Measurements from ENCODE around the gene PRKCB.

PRKCB gene

DNA sequence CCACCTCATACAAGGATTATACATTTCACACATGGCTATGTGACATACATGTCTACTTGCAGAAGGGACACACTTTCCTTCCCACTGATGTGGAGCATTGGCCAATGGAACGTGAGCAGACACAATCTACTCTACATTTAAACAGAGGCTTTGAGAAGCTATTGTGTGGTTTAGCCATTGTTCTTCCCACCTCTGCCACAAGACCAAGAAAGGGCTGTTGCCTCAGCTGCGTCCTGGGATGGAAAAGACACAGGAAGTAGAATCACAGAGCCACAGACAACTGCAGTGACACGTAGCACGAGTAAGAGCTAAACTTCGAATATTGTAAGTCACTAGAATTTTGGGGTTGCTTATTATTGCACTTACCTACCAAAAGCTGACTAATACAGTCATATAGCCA lies 33.3 kb downstream of the PRKCB start:
- peak overlapping the region; percentile 86 for H3K27ac Mint-ChIP-seq
- H3K9me3 Mint-ChIP-seq: no peaks in the 10 kb centered on the region
- H3K36me3 Mint-ChIP-seq: peaks cover 31% of the 10 kb centered on the region
- H3K4me1 Mint-ChIP-seq: peaks cover 82% of the 10 kb centered on the region
- no peak for ATAC-seq
- no peaks in the 10 kb centered on the region for H3K27me3 Mint-ChIP-seq
- no peak overlapping the region for H3K4me3 Mint-ChIP-seq

DNA sequence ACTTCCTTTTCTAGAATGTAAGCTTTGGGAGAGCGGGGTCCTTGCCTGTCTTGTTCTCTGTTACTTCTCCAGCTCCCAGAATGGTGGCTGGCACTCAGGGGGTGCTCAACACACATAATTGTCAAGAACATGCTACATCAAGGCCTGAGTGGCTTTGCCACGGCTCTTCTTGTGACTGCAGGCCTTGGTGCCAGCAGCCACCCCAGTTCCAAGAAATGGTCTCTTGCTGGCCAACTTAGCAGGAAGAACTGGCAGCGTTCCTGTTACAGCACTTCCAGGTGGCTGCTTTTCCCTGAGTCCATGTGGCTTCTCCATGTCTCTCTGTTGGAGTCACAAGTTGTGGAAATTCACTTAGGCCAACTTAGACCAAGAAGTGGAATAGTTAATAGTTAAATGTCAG lies 36.1 kb downstream of the PRKCB start:
- Mint-ChIP-seq H3K36me3 (peaks cover 29% of the 10 kb centered on the region), H3K4me1 (peaks cover 76% of the 10 kb centered on the region), H3K27me3 (no peaks in the 10 kb centered on the region), H3K9me3 (no peaks in the 10 kb centered on the region), H3K4me3 (no peak overlapping the region), H3K27ac (peak overlapping the region; percentile 77)
- ATAC-seq: no peak

DNA sequence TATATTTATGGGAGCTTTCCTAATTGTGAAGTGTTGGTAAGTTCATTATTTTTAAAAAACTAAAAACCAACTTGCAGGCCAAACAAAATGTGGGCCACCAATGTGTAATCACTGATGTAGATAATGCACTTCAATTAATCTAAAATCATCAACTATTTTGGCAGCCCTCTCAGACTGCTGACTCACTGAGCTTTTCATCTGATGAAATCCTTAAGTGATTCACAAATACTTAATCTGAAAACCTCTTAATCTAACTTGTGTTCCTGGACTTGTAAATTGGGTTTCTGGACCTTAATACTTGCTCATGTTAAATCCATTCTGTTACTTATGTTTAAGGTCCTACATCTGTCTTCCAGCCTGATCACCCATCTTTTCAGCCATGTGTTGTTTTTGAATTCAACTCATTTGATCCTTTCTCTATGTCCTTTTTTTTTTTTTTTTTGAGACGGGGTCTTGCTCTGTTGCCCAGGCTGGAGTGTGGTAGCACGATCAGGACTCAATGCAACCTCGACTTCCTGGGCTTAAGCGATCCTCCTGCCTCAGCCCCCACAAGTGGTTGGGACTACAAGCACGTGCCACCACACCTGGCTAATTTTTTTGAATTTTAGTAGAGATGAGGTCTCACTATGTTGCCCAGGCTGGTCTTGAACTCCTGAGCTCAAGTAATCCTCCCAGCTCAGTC lies 39.0 kb downstream of the PRKCB start:
- Mint-ChIP-seq H3K9me3 (no peaks in the 10 kb centered on the region), H3K27me3 (no peaks in the 10 kb centered on the region), H3K36me3 (peaks cover 35% of the 10 kb centered on the region), H3K27ac (peak overlapping the region; percentile 63), H3K4me1 (peaks cover 78% of the 10 kb centered on the region), H3K4me3 (no peak overlapping the region)
- no peak for ATAC-seq

DNA sequence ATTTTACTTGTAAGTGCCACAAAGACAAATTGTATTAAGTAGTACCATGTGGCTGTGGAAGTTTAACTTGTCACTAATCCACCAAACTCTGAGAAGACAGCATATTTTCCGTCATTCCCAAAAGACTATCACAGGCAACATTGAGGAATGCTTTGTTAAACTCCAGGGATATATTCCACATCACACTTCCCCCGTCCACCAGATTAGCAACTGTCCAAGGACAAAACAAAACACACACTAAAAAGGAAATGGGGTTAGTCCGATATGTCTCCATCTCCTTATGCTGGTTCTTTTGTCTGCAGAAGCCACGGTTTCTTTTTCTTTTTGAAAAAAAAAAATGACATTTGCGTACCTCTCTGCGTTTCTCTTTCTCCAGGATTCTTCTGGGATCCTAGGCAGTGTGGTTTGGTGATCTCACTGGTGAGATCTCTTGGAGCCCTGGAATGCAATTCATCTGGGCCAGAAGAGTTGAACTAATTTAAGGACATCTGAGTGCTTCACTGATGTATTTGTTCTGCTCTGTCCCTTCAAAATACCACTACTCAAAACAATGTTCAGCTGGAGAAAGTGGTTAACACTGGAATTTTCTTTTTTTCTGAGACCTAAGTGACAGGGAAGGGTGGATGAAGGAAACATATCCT lies 40.6 kb downstream of the PRKCB start:
- peaks cover 26% of the 10 kb centered on the region for H3K36me3 Mint-ChIP-seq
- H3K4me1 Mint-ChIP-seq: peaks cover 84% of the 10 kb centered on the region
- no peaks in the 10 kb centered on the region for H3K9me3 Mint-ChIP-seq
- no peak overlapping the region for H3K4me3 Mint-ChIP-seq
- ATAC-seq: no peak
- H3K27ac Mint-ChIP-seq: peak overlapping the region; percentile 83
- H3K27me3 Mint-ChIP-seq: no peaks in the 10 kb centered on the region

DNA sequence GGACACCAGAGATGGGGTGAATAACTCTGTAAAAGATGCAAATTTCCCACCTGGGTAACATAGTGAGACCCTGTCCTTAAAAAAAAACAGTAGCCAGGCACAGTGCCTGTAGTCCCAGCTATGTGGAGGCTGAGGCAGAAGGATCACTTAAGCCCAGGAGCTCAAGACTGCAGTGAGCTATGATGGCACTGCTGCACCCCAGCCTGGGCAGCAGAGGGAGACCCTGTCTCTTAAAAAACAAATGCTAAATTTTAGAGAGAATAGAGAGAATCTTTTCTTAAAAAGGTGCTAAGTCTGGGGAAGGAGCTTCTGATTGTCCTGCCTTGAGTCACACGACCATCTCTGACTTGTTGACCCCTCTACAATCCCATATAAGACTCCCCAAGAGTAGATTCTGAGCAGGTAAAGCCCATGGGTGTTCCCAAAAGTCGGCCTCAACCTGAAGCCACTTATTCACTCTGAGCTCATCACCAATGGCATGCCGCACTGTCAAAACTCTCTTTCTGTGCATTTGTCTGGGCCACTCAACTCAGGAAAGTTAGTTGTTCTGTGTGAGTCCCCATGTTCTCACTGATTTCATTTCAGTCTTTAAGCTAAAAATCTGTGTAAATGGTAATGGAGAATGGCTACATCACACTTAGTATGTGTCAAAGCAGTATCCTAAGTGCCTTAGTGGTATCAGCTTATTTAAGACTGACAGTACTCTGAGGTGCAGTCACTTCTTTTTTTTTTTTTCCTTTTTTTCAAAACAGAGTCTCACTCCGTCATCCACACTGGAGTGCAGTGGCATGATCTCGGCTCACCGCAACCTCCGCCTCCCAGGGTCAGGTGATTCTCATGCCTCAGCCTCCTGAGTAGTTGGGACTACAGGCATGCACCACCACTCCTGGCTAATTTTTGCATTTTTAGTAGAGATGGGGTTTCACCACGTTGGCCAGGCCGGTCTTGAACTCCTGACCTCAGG lies 41.6 kb downstream of the PRKCB start:
- ATAC-seq: peak; percentile 67
- Mint-ChIP-seq H3K4me1 (peaks cover 84% of the 10 kb centered on the region), H3K27ac (peak overlapping the region; percentile 83), H3K36me3 (peaks cover 19% of the 10 kb centered on the region), H3K9me3 (no peaks in the 10 kb centered on the region), H3K27me3 (no peaks in the 10 kb centered on the region), H3K4me3 (peak overlapping the region; percentile 26)

DNA sequence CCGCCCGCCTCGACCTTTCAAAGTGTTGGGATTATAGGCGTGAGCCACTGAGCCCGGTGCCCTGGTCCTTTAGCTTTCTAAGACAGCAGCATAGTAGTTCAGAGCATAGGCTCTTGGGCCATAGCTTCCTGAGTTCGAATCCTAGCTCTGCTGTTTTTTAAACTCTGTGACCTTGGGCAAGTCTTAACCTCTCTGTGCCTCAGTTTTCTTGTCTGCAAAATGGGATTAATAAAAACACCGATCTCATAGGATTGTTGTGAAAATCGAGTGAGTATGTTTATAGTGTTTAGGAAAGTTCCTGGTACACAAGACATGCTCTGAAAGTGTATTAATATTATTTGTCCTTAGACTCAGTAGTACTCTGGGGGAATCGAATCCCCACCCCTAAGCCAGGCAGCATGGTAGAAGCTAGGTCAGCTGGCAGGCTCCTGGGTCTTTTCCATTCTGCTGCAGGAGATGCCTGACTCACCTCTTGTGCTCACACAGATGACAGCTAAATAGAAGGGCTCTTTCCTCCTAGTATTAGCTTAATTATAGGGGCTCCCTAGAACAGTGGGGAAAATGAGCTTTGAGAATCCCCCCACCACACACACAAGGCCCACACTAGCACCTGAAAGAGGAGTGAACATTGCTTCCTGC lies 44.1 kb downstream of the PRKCB start:
- Mint-ChIP-seq H3K36me3 (peaks cover 34% of the 10 kb centered on the region), H3K27me3 (no peaks in the 10 kb centered on the region), H3K4me3 (no peak overlapping the region), H3K4me1 (peaks cover 89% of the 10 kb centered on the region), H3K9me3 (no peaks in the 10 kb centered on the region), H3K27ac (peak overlapping the region; percentile 83)
- no peak for ATAC-seq

DNA sequence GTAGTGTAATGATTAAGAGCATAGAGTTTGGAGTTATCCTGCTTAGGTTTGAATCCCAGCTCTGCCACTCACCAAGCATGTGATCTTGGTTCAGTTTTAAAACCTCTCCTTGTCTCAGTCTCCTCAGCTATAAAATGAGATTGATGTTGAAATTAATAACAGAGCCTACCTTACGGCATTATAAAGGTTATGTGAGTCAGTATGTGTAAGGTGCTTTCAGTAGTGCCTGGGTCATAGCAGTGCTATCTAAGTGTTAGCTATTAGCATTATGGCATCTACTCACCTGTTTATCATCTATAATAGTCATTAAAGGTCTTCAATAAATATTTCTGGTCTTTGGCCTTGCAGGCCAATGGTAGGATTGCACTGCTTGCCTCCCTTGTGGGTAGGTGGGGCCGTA lies 53.4 kb downstream of the PRKCB start:
- Mint-ChIP-seq H3K4me3 (no peak overlapping the region), H3K4me1 (peaks cover 77% of the 10 kb centered on the region), H3K36me3 (peaks cover 55% of the 10 kb centered on the region), H3K9me3 (no peaks in the 10 kb centered on the region), H3K27me3 (no peaks in the 10 kb centered on the region), H3K27ac (no peak overlapping the region)
- no peak for ATAC-seq

DNA sequence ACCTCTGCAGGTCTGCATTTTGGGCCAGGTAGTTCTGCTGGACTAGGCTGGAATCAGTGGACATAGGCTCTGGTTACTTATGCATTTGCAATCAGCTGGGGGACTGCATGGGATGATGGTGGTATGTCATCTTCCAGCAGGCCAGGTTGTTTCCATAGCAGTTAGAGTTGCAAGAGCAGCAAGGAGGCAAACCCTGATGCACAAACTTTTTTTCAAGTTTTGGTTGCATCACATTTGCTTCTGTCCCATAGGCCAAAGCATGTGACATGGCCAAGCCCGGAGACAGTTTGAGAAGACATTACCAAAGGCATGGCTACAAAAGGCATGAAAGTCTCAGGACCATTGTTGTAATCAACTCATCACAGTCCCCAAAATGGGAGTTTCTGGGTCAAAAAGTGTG lies 58.2 kb downstream of the PRKCB start:
- H3K4me3 Mint-ChIP-seq: no peak overlapping the region

DNA sequence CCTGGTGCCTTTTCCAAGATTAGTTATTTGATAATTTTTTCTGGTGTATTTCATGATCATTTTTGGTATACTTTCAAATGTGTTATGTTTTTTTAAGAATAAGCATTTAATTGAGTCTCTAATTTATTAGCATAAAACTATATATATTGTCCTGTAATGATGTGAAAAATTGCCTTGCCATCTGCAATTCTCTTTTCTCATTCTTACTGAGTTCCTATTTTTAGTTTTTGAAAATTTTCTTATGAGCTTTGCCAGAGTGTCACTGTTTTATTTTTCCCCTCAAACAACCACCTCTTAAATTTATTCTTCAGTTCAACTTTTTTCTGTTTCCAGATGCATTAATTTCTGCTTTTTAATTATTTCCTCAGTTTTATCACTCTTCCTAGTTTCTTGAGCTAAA lies 59.3 kb downstream of the PRKCB start:
- Mint-ChIP-seq H3K4me3 (no peak overlapping the region), H3K27ac (peak overlapping the region; percentile 49), H3K4me1 (peaks cover 73% of the 10 kb centered on the region), H3K9me3 (no peaks in the 10 kb centered on the region), H3K36me3 (peaks cover 45% of the 10 kb centered on the region), H3K27me3 (no peaks in the 10 kb centered on the region)
- ATAC-seq: no peak

More for the DNA sequence above, 58.2 kb downstream of the PRKCB start:
- Mint-ChIP-seq H3K27ac (peak overlapping the region; percentile 49), H3K36me3 (peaks cover 50% of the 10 kb centered on the region), H3K4me1 (peaks cover 77% of the 10 kb centered on the region), H3K27me3 (no peaks in the 10 kb centered on the region), H3K9me3 (no peaks in the 10 kb centered on the region)
- ATAC-seq: no peak

DNA sequence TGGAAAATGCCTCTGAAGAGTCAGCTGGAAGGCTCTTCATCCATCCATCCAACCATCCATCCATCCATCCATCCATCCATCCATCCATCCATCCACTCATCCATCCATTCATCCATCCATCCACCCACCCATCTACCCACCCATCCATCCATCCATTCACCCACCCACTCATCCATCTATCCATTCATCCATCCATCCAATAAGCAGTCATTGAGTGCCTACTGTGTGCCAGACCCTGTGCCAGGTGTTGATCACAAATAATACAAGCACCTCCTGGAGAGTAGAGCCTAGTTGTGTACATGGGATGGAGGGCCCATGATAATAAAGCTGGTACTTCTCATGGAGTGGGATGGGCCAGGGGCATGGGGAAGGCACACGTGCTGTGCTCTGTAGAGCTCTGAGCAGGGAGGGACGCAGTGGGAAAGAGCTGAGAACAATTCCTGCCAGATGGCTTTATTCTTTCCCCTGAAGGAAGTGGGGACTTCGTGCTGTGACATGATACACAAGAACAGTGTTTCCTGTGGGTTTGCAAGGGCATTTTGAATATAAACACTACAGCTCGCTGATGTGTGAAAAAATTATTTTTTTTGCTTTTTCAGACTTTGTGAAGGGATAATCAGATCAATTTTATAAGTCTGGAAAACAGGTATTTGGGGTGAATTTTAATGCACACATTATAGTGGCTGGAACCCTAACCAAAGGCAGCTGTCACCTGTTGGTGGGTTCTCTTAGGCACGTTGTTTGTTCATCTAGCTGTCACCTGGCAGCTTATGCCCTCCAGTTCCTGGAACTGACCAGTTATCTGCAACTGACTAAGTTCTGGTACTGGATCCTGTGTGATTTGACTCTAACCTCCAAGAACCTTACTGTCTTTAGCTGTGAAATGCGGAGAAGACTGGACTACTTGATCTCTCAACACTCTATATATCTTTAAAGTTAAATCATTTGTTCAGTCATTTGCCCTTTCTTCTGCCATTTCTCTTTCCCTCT lies 61.3 kb downstream of the PRKCB start:
- Mint-ChIP-seq H3K27me3 (no peaks in the 10 kb centered on the region), H3K27ac (peak overlapping the region; percentile 18), H3K4me1 (peaks cover 85% of the 10 kb centered on the region), H3K4me3 (peak overlapping the region; percentile 52), H3K9me3 (no peaks in the 10 kb centered on the region), H3K36me3 (peaks cover 56% of the 10 kb centered on the region)
- peak; percentile 71 for ATAC-seq

DNA sequence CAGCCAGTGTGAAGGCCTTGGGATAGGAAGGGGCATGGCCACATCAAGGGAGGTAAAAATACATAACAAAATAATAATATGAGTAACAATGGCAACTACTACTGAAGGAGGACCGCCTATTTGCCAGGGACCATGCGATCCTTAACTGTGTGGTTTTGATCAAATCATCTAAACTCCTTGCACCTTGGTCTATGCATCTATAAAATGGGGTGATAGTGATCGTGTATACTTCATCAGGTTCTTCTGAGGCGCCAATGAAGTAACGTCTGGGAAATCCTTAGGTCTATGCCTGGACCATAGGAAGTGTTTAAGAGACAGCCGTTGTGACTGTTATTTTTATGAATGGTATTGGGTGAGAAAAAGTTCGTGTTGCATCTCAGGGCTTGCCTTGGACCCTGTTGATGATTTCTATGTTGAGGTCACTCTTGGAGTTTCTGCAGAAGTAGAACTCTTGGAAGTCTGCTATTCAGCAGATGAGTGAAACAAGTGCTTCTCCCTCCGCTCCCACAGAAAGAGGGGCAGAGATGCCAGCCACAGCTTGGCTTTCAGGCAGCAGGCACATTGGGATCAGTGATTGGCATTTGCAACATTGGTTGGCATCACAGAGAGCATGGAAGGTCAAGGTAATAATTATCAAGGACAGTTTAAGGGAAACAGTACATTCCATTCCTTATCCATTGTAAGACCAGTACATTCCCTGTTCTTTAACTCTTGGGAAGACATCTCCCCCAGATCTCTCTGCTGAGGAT lies 63.1 kb downstream of the PRKCB start:
- Mint-ChIP-seq H3K27ac (peak overlapping the region; percentile 18), H3K4me3 (no peak overlapping the region), H3K36me3 (peaks cover 43% of the 10 kb centered on the region), H3K9me3 (no peaks in the 10 kb centered on the region), H3K4me1 (peaks cover 90% of the 10 kb centered on the region), H3K27me3 (no peaks in the 10 kb centered on the region)
- no peak for ATAC-seq

DNA sequence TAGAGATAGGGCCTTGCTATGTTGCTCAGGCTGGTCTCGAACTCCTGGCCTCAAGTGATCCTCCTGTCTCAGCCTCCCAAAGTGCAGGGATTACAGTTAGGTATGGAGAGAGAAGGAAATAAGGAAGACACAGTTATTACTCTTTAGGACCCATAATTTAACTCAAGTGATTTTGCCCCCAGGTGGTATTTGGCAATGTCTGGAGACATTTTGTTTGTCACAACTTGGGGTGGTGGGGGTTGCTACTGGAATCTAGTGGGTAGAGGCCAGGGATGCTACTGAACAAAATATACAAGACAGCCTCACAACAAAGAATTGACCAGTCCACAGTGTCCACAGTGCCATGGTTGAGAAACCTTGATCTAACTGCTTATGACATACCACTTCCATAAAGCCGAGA lies 64.1 kb downstream of the PRKCB start:
- no peak overlapping the region for H3K27ac Mint-ChIP-seq
- no peaks in the 10 kb centered on the region for H3K27me3 Mint-ChIP-seq
- H3K4me1 Mint-ChIP-seq: peaks cover 92% of the 10 kb centered on the region
- H3K36me3 Mint-ChIP-seq: peaks cover 35% of the 10 kb centered on the region
- ATAC-seq: no peak
- no peak overlapping the region for H3K4me3 Mint-ChIP-seq
- H3K9me3 Mint-ChIP-seq: no peaks in the 10 kb centered on the region

DNA sequence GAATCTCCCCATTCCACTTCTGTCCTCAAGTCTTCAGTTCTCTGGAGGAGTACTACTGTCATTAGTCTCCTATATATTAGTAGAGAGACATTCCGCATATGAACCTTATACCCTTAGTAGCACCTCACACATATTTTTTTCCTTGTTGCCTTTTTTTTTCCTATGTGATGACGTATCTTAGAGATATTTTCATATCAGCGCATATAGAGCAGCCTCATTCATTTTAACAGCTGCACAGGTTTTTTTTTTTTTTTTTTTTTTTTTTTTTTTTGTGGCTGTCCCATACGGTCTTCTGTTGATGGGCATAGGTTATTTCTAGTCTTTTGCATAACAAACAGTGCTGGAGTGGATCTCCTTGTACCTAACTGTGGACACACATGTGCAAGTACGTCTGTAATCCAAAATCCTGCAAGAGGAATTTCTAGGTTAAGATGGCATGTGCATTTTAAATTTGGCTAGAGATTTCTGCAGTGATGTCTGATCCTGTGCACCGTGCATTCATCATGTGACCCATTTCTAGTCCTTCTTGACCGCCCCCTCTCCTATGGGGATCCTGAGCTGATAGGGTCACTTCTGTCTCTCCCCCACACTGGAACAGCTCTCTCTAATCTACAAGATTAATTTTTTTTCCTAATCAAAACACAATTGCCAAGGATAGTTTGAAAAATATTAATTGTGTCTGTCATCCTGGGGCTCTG lies 64.8 kb downstream of the PRKCB start:
- Mint-ChIP-seq H3K4me3 (no peak overlapping the region), H3K4me1 (peaks cover 93% of the 10 kb centered on the region), H3K27me3 (no peaks in the 10 kb centered on the region), H3K36me3 (peaks cover 31% of the 10 kb centered on the region), H3K27ac (peak overlapping the region; percentile 85), H3K9me3 (no peaks in the 10 kb centered on the region)
- ATAC-seq: no peak

Measured in stimulated activated memory B cell treated with anti-CD40 and anti-IgM and Interleukin-4, amounts not matched to agents 10 μg/mL and 1 μg/mL and 100 μg/mL, for 72 hours (primary cell).